Bronchial epithelial cell (primary cell): Measurements from ENCODE around the gene USP17L18. TPM values are rescaled to one million over a fixed set of nuclear protein-coding genes. Genes with fewer than 3 reads are reported as not detected.
"Not testable (repeated sequence)": the region's sequence is repeated elsewhere in the genome, so short reads cannot be mapped to it uniquely, and the experiment has no call there.

ENCODE experiments used
- DNase-seq: peaks from one replicate; pipeline ENCODE4 v3.0.0-alpha.2; 2010; ENCODE audit warnings: low read depth
- FAIRE-seq: peaks from 2 replicates; lab custom pipeline; 2011; peaks lifted over from hg19 to GRCh38; lab: Jason Lieb, UNC
- H3K27me3 ChIP-seq: 2 replicates; pipeline ENCODE4 v1.5.1; 2011; ENCODE audit warnings: low read length; ENCODE audit not compliant: control insufficient read depth, insufficient read depth
- H3K36me3 ChIP-seq: 2 replicates; pipeline ENCODE4 v1.5.1; 2011; ENCODE audit warnings: low read length; ENCODE audit not compliant: control insufficient read depth, insufficient read depth
- H3K4me3 ChIP-seq: 2 replicates; pipeline ENCODE4 v1.5.1; 2011; ENCODE audit warnings: mild to moderate bottlenecking, low read depth, low read length, control low read depth
- total RNA-seq: library from RNA; depleted of rRNA; stranded (reverse); fragments of >200 nt; gene quantifications from 2 replicates; pipeline ENCODE4 v1.2.1, GENCODE V29; 2014

USP17L18 gene, protein sequence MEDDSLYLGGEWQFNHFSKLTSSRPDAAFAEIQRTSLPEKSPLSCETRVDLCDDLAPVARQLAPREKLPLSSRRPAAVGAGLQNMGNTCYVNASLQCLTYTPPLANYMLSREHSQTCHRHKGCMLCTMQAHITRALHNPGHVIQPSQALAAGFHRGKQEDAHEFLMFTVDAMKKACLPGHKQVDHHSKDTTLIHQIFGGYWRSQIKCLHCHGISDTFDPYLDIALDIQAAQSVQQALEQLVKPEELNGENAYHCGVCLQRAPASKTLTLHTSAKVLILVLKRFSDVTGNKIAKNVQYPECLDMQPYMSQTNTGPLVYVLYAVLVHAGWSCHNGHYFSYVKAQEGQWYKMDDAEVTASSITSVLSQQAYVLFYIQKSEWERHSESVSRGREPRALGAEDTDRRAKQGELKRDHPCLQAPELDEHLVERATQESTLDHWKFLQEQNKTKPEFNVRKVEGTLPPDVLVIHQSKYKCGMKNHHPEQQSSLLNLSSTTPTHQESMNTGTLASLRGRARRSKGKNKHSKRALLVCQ
- total RNA-seq = not detected in 2 replicates

DNA sequence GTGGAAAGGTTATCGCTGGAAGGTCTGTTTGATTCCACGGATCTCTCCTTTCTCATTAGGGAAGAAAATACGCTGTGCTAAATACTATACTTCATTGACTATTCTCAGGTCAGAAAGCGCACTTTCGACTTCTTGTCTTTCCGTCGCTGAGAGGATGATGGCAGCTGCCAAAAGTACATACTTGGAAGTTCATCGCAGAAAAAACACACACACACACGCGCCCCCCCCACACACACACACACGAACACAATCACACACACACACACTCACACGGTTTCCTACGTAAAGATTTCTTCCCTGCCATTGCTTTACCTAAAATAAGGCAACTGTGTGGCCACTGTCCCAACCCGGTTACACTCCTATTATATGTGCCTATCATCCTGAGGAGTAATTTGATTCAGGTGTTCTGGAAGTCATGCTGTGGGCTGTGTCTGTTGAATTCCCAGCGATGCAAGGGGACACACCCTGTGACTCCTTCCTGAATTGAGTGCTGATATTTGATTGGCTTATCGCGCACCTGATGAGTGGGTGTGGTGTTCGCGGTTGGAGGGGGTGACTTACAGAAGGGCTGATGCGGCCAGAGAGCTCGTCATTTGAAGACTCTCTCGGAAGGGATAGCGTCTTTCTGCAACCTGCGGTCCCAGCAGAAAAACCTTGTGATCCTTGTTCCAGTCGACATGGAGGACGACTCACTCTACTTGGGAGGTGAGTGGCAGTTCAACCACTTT lies at the start of gene USP17L18:
USP17L18 (plus strand) TSS at position 678 of the 728 bp plus-strand sequence; CDS start at position 678, 0 bp downstream.
- H3K27me3 ChIP-seq, DNase-seq, H3K36me3 ChIP-seq, H3K4me3 ChIP-seq: not testable (repeated sequence)
- FAIRE-seq = peak; percentile 96

DNA sequence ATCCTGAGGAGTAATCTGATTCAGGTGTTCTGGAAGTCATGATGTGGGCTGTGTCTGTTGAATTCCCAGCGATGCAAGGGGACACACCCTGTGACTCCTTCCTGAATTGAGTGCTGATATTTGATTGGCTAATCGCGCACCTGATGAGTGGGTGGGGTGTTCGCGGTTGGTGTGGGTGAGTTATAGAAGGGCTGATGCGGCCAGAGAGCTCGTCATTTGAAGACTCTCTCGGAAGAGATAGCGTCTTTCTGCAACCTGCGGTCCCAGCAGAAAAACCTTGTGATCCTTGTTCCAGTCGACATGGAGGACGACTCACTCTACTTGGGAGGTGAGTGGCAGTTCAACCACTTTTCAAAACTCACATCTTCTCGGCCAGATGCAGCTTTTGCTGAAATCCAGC lies 38.1 kb upstream of the USP17L18 start, which contains the start of gene USP17L10:
USP17L10 (plus strand) TSS at position 301 of the 400 bp plus-strand sequence; CDS start at position 301, 0 bp downstream.
- H3K27me3 ChIP-seq, H3K4me3 ChIP-seq, FAIRE-seq, DNase-seq, H3K36me3 ChIP-seq: not testable (repeated sequence)

DNA sequence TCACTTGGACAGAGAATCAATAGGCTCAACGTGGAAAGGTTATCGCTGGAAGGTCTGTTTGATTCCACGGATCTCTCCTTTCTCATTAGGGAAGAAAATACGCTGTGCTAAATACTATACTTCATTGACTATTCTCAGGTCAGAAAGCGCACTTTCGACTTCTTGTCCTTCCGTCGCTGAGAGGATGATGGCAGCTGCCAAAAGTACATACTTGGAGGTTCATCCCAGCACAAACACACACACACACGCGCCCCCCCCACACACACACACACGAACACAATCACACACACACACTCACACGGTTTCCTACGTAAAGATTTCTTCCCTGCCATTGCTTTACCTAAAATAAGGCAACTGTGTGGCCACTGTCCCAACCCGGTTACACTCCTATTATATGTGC lies 33.7 kb upstream of the USP17L18 start:
- H3K36me3 ChIP-seq, DNase-seq, H3K4me3 ChIP-seq, FAIRE-seq, H3K27me3 ChIP-seq: not testable (repeated sequence)

DNA sequence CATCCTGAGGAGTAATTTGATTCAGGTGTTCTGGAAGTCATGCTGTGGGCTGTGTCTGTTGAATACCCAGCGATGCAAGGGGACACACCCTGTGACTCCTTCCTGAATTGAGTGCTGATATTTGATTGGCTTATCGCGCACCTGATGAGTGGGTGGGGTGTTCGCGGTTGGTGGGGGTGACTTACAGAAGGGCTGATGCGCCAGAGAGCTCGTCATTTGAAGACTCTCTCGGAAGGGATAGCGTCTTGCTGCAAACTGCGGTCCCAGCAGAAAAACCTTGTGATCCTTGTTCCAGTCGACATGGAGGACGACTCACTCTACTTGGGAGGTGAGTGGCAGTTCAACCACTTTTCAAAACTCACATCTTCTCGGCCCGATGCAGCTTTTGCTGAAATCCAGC lies 33.3 kb upstream of the USP17L18 start, which contains the start of gene USP17L11:
USP17L11 (plus strand) TSS at position 301 of the 400 bp plus-strand sequence; CDS start at position 301, 0 bp downstream.
- not testable (repeated sequence) for FAIRE-seq, H3K4me3 ChIP-seq, DNase-seq, H3K36me3 ChIP-seq, H3K27me3 ChIP-seq

DNA sequence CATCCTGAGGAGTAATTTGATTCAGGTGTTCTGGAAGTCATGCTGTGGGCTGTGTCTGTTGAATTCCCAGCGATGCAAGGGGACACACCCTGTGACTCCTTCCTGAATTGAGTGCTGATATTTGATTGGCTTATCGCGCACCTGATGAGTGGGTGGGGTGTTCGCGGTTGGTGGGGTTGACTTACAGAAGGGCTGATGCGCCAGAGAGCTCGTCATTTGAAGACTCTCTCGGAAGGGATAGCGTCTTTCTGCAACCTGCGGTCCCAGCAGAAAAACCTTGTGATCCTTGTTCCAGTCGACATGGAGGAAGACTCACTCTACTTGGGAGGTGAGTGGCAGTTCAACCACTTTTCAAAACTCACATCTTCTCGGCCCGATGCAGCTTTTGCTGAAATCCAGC lies 28.6 kb upstream of the USP17L18 start, which contains the start of gene USP17L12:
USP17L12 (plus strand) TSS at position 301 of the 400 bp plus-strand sequence; CDS start at position 301, 0 bp downstream.
- not testable (repeated sequence) for DNase-seq, H3K27me3 ChIP-seq, H3K4me3 ChIP-seq, FAIRE-seq, H3K36me3 ChIP-seq

DNA sequence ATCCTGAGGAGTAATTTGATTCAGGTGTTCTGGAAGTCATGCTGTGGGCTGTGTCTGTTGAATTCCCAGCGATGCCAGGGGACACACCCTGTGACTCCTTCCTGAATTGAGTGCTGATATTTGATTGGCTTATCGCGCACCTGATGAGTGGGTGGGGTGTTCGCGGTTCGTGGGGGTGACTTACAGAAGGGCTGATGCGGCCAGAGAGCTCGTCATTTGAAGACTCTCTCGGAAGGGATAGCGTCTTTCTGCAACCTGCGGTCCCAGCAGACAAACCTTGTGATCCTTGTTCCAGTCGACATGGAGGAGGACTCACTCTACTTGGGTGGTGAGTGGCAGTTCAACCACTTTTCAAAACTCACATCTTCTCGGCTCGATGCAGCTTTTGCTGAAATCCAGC lies 23.8 kb upstream of the USP17L18 start, which contains the start of gene USP17L13:
USP17L13 (plus strand) TSS at position 301 of the 400 bp plus-strand sequence; CDS start at position 301, 0 bp downstream.
- DNase-seq, H3K4me3 ChIP-seq, H3K27me3 ChIP-seq, FAIRE-seq, H3K36me3 ChIP-seq: not testable (repeated sequence)

DNA sequence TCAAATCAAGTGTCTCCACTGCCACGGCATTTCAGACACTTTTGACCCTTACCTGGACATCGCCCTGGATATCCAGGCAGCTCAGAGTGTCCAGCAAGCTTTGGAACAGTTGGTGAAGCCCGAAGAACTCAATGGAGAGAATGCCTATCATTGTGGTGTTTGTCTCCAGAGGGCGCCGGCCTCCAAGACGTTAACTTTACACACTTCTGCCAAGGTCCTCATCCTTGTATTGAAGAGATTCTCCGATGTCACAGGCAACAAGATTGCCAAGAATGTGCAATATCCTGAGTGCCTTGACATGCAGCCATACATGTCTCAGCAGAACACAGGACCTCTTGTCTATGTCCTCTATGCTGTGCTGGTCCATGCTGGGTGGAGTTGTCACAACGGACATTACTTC lies 18.2 kb upstream of the USP17L18 start:
- DNase-seq, H3K27me3 ChIP-seq, H3K4me3 ChIP-seq, FAIRE-seq, H3K36me3 ChIP-seq: not testable (repeated sequence)

DNA sequence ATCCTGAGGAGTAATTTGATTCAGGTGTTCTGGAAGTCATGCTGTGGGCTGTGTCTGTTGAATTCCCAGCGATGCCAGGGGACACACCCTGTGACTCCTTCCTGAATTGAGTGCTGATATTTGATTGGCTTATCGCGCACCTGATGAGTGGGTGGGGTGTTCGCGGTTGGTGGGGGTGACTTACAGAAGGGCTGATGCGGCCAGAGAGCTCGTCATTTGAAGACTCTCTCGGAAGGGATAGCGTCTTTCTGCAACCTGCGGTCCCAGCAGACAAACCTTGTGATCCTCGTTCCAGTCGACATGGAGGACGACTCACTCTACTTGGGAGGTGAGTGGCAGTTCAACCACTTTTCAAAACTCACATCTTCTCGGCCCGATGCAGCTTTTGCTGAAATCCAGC lies 14.3 kb upstream of the USP17L18 start, which contains the start of gene USP17L15:
USP17L15 (plus strand) TSS at position 301 of the 400 bp plus-strand sequence; CDS start at position 301, 0 bp downstream.
- H3K36me3 ChIP-seq, H3K27me3 ChIP-seq, H3K4me3 ChIP-seq, DNase-seq, FAIRE-seq: not testable (repeated sequence)

DNA sequence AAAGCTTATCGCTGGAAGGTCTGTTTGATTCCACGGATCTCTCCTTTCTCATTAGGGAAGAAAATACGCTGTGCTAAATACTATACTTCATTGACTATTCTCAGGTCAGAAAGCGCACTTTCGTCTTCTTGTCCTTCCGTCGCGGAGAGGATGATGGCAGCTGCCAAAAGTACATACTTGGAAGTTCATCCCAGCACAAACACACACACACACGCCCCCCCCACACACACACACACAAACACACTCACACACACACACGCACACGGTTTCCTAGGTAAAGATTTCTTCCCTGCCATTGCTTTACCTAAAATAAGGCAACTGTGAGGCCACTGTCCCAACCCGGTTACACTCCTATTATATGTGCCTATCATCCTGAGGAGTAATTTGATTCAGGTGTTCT lies 10.0 kb upstream of the USP17L18 start:
- DNase-seq, H3K36me3 ChIP-seq, H3K4me3 ChIP-seq, H3K27me3 ChIP-seq: not testable (repeated sequence)
- peak; percentile 99 for FAIRE-seq

DNA sequence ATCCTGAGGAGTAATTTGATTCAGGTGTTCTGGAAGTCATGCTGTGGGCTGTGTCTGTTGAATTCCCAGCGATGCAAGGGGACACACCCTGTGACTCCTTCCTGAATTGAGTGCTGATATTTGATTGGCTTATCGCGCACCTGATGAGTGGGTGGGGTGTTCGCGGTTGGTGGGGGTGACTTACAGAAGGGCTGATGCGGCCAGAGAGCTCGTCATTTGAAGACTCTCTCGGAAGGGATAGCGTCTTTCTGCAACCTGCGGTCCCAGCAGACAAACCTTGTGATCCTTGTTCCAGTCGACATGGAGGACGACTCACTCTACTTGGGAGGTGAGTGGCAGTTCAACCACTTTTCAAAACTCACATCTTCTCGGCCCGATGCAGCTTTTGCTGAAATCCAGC lies 4.9 kb upstream of the USP17L18 start, which contains the start of gene USP17L17:
USP17L17 (plus strand) TSS at position 301 of the 400 bp plus-strand sequence; CDS start at position 301, 0 bp downstream.
- H3K4me3 ChIP-seq, FAIRE-seq: not testable (repeated sequence)

DNA sequence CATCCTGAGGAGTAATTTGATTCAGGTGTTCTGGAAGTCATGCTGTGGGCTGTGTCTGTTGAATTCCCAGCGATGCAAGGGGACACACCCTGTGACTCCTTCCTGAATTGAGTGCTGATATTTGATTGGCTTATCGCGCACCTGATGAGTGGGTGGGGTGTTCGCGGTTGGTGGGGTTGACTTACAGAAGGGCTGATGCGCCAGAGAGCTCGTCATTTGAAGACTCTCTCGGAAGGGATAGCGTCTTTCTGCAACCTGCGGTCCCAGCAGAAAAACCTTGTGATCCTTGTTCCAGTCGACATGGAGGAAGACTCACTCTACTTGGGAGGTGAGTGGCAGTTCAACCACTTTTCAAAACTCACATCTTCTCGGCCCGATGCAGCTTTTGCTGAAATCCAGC lies 4.6 kb downstream of the USP17L18 start, which contains the start of gene USP17L19:
USP17L19 (plus strand) TSS at position 301 of the 400 bp plus-strand sequence; CDS start at position 301, 0 bp downstream.
- not testable (repeated sequence) for DNase-seq, H3K27me3 ChIP-seq, FAIRE-seq, H3K4me3 ChIP-seq, H3K36me3 ChIP-seq

More for the DNA sequence above, 4.9 kb upstream of the USP17L18 start, which contains the start of gene USP17L17:
- H3K27me3 ChIP-seq, H3K36me3 ChIP-seq, DNase-seq: not testable (repeated sequence)

DNA sequence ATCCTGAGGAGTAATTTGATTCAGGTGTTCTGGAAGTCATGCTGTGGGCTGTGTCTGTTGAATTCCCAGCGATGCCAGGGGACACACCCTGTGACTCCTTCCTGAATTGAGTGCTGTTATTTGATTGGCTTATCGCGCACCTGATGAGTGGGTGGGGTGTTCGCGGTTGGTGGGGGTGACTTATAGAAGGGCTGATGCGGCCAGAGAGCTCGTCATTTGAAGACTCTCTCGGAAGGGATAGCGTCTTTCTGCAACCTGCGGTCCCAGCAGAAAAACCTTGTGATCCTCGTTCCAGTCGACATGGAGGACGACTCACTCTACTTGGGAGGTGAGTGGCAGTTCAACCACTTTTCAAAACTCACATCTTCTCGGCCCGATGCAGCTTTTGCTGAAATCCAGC lies 9.4 kb downstream of the USP17L18 start, which contains the start of gene USP17L20:
USP17L20 (plus strand) TSS at position 301 of the 400 bp plus-strand sequence; CDS start at position 301, 0 bp downstream.
- not testable (repeated sequence) for FAIRE-seq, H3K27me3 ChIP-seq

DNA sequence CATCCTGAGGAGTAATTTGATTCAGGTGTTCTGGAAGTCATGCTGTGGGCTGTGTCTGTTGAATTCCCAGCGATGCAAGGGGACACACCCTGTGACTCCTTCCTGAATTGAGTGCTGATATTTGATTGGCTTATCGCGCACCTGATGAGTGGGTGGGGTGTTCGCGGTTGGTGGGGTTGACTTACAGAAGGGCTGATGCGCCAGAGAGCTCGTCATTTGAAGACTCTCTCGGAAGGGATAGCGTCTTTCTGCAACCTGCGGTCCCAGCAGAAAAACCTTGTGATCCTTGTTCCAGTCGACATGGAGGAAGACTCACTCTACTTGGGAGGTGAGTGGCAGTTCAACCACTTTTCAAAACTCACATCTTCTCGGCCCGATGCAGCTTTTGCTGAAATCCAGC lies 14.1 kb downstream of the USP17L18 start, which contains the start of gene USP17L21:
USP17L21 (plus strand) TSS at position 301 of the 400 bp plus-strand sequence; CDS start at position 301, 0 bp downstream.
- H3K27me3 ChIP-seq, FAIRE-seq, H3K36me3 ChIP-seq, DNase-seq, H3K4me3 ChIP-seq: not testable (repeated sequence)

More for the DNA sequence above, 9.4 kb downstream of the USP17L18 start, which contains the start of gene USP17L20:
- not testable (repeated sequence) for H3K4me3 ChIP-seq, H3K36me3 ChIP-seq, DNase-seq
